GM19025 (cell line): ENCODE measurements around the gene PADI1.

ENCODE experiments used
- ATAC-seq: cut with Tn5 transposase; IDR thresholded peaks from one replicate; pipeline ENCODE4 v1.9.1; 2021; ENCODE audit warnings: mild to moderate bottlenecking, low read depth, moderate library complexity; ENCODE audit not compliant: unreplicated experiment

The PADI1 gene

GRCh38 chr1:17213148-17213781 is 8.3 kb downstream of the PADI1 start:
- ATAC-seq = no peak

- ATAC-seq = no peak
Measured at GRCh38 chr1:17213782-17214148, 8.8 kb downstream of the PADI1 start.

GRCh38 chr1:17214876-17215544 is 10.1 kb downstream of the PADI1 start:
- no peak for ATAC-seq

GRCh38 chr1:17215545-17215890 is 10.6 kb downstream of the PADI1 start:
- no peak for ATAC-seq

- ATAC-seq = no peak
Measured at GRCh38 chr1:17216078-17216477, 11.2 kb downstream of the PADI1 start.

GRCh38 chr1:17217607-17218006 is 12.7 kb downstream of the PADI1 start:
- no peak for ATAC-seq

- ATAC-seq = no peak
Measured at GRCh38 chr1:17218939-17219338, 14.0 kb downstream of the PADI1 start.

GRCh38 chr1:17220287-17220686 is 15.4 kb downstream of the PADI1 start:
- ATAC-seq = no peak

- no peak for ATAC-seq
Measured at GRCh38 chr1:17222557-17222956, 17.6 kb downstream of the PADI1 start.

- no peak for ATAC-seq
Measured at GRCh38 chr1:17224434-17224833, 19.5 kb downstream of the PADI1 start.

GRCh38 chr1:17225140-17225539 is 20.2 kb downstream of the PADI1 start:
- ATAC-seq = no peak

- no peak for ATAC-seq
Measured at GRCh38 chr1:17227358-17227915, 22.5 kb downstream of the PADI1 start.

- no peak for ATAC-seq
Measured at GRCh38 chr1:17228619-17229018, 23.7 kb downstream of the PADI1 start.

- no peak for ATAC-seq
Measured at GRCh38 chr1:17229379-17229778, 24.5 kb downstream of the PADI1 start.

- no peak for ATAC-seq
Measured at GRCh38 chr1:17230106-17230505, 25.2 kb downstream of the PADI1 start.

GRCh38 chr1:17230671-17231310 is 25.9 kb downstream of the PADI1 start:
- ATAC-seq = no peak

- no peak for ATAC-seq
Measured at GRCh38 chr1:17232759-17233661, 28.1 kb downstream of the PADI1 start.

GRCh38 chr1:17233675-17234320 is 28.9 kb downstream of the PADI1 start:
- no peak for ATAC-seq

GRCh38 chr1:17234405-17234804 is 29.5 kb downstream of the PADI1 start:
- ATAC-seq = no peak

- no peak for ATAC-seq
Measured at GRCh38 chr1:17235135-17235885, 30.4 kb downstream of the PADI1 start.
